GM23338 (cell line): ENCODE data around the gene PRDM1. TPM values are rescaled to one million over a fixed set of nuclear protein-coding genes. Genes with fewer than 3 reads are reported as not detected.
A peak's percentile ranks its signal among the peaks of the same experiment; 100 is the strongest.

Experiments used
- ATAC-seq: fragments of 200-7000 bp; cut with Tn5 transposase; 3 replicates; pipeline ENCODE4 v1.9.1; 2020
- DNase-seq: peaks from one replicate; pipeline ENCODE4 v3.0.0-alpha.2; 2015; ENCODE audit warnings: low spot score
- H2AFZ ChIP-seq: fragments of 200-600 bp; sonication (generic); 2 replicates; pipeline ENCODE4 v1.8.0; 2016; ENCODE audit warnings: antibody characterized with exemption, mild to moderate bottlenecking, moderate library complexity
- H3F3A ChIP-seq: fragments of 200-600 bp; sonication (generic); replicated peaks from 2 replicates; pipeline ENCODE4 v1.8.0; 2017; ENCODE audit warnings: antibody characterized with exemption, mixed run types, low read depth
- H3K27ac ChIP-seq: fragments of 200-600 bp; sonication (generic); 2 replicates; pipeline ENCODE4 v1.6.1; 2016; ENCODE audit warnings: low read depth
- H3K27me3 ChIP-seq: fragments of 200-600 bp; sonication (generic); 2 replicates; pipeline ENCODE4 v1.8.0; 2016; ENCODE audit warnings: mild to moderate bottlenecking, mixed run types, moderate library complexity; ENCODE audit not compliant: insufficient read depth
- H3K36me3 ChIP-seq: fragments of 200-600 bp; sonication (generic); 2 replicates; pipeline ENCODE4 v1.8.0; 2016; ENCODE audit warnings: mild to moderate bottlenecking; ENCODE audit not compliant: insufficient read depth
- H3K4me1 ChIP-seq: fragments of 200-600 bp; sonication (generic); 2 replicates; pipeline ENCODE4 v1.8.0; 2016; ENCODE audit warnings: mild to moderate bottlenecking, moderate library complexity; ENCODE audit not compliant: insufficient read depth
- H3K4me2 ChIP-seq: fragments of 200-600 bp; sonication (generic); 2 replicates; pipeline ENCODE4 v1.7.1; 2017; ENCODE audit warnings: mixed run types
- H3K4me3 ChIP-seq: fragments of 200-600 bp; sonication (generic); 2 replicates; pipeline ENCODE4 v1.6.1; 2016; ENCODE audit warnings: mixed run types
- H3K79me2 ChIP-seq: fragments of 200-600 bp; sonication (generic); replicated peaks from 2 replicates; pipeline ENCODE4 v1.8.0; 2017; ENCODE audit warnings: mild to moderate bottlenecking; ENCODE audit not compliant: insufficient read depth
- H3K9me2 ChIP-seq: fragments of 200-600 bp; sonication (generic); 2 replicates; pipeline ENCODE4 v1.8.0; 2017; ENCODE audit not compliant: insufficient read depth
- H4K20me1 ChIP-seq: fragments of 200-600 bp; sonication (generic); replicated peaks from 2 replicates; pipeline ENCODE4 v1.8.0; 2017; ENCODE audit warnings: mild to moderate bottlenecking; ENCODE audit not compliant: insufficient read depth
- H3K27ac Mint-ChIP-seq: 2 replicates; pipeline ENCODE4 v1.8.0; 2020; ENCODE audit warnings: inconsistent platforms, mild to moderate bottlenecking, moderate library complexity, mixed read lengths
- H3K27me3 Mint-ChIP-seq: 3 replicates; pipeline ENCODE4 v1.8.0; 2022; ENCODE audit warnings: low read depth, mild to moderate bottlenecking, moderate library complexity, mixed read lengths, inconsistent platforms; ENCODE audit not compliant: insufficient read depth, poor library complexity
- H3K36me3 Mint-ChIP-seq: 3 replicates; pipeline ENCODE4 v1.8.0; 2021; ENCODE audit warnings: low read depth, mild to moderate bottlenecking, inconsistent platforms, moderate library complexity, mixed read lengths
- H3K4me1 Mint-ChIP-seq: 3 replicates; pipeline ENCODE4 v1.8.0; 2020; ENCODE audit warnings: mild to moderate bottlenecking, inconsistent platforms, mixed read lengths
- H3K4me3 Mint-ChIP-seq: 3 replicates; pipeline ENCODE4 v1.8.0; 2021; ENCODE audit warnings: moderate library complexity, mild to moderate bottlenecking, inconsistent platforms, mixed read lengths
- H3K9me3 Mint-ChIP-seq: 3 replicates; pipeline ENCODE4 v1.8.0; 2020; ENCODE audit warnings: moderate library complexity, mild to moderate bottlenecking, inconsistent platforms, mixed read lengths
- CREB1 ChIP-seq: fragments of 250-450 bp; sonication (Bioruptor Pico); IDR thresholded peaks from 2 replicates; pipeline ENCODE4 v1.5.0; 2020; ENCODE audit warnings: low read depth, mild to moderate bottlenecking, moderate library complexity
- EZH2 ChIP-seq: fragments of 200-600 bp; sonication (generic); IDR thresholded peaks from one replicate; pipeline ENCODE4 v1.8.0; 2017; ENCODE audit warnings: antibody characterized with exemption, mild to moderate bottlenecking, low read depth; ENCODE audit not compliant: unreplicated experiment
- JUNB ChIP-seq: IDR thresholded peaks from one replicate; pipeline ENCODE4 v1.6.1; 2016; ENCODE audit warnings: antibody characterized with exemption; ENCODE audit not compliant: unreplicated experiment
- NANOG ChIP-seq: IDR thresholded peaks from 2 replicates; pipeline ENCODE4 v1.6.1; 2016; ENCODE audit warnings: antibody characterized with exemption, borderline replicate concordance
- POLR2AphosphoS5 ChIP-seq: IDR thresholded peaks from 2 replicates; pipeline ENCODE4 v1.6.1; 2016; ENCODE audit warnings: antibody characterized with exemption, low read depth
- REST ChIP-seq: IDR thresholded peaks from one replicate; pipeline ENCODE4 v1.6.1; 2018; ENCODE audit warnings: antibody characterized with exemption; ENCODE audit not compliant: unreplicated experiment
- STAT1 ChIP-seq: IDR thresholded peaks from one replicate; pipeline ENCODE4 v1.6.1; 2016; ENCODE audit warnings: antibody characterized with exemption; ENCODE audit not compliant: unreplicated experiment
- ZNF114 ChIP-seq: fragments of 250-450 bp; sonication (Bioruptor Pico); IDR thresholded peaks from 2 replicates; pipeline ENCODE4 v1.5.0; 2020; ENCODE audit warnings: mild to moderate bottlenecking, moderate library complexity
- ZNF331 ChIP-seq: fragments of 250-450 bp; sonication (Bioruptor Pico); IDR thresholded peaks from 2 replicates; pipeline ENCODE4 v1.5.0; 2020; ENCODE audit warnings: low read depth, mild to moderate bottlenecking, moderate library complexity
- polyA plus RNA-seq: library from polyadenylated mRNA; unstranded; fragments of >200 nt; fragmentation: Nextera tagmentation; extraction: Ambion mirVana; gene quantifications from 2 replicates; pipeline ENCODE4 v1.2.1, GENCODE V29; 2016
- total RNA-seq: library from RNA; depleted of rRNA; stranded (reverse); fragments of >200 nt; shearing (Covaris generic); gene quantifications from 2 replicates; pipeline ENCODE4 v1.2.3, GENCODE V29; 2014
- TF ChIP-seq, protein P1 (sequence below), 2 experiments: fragments of 200-600 bp in 1 of 2; sonication (generic) in 1 of 2; conservative IDR thresholded peaks; 2 replicates each; pipeline versions ENCODE4 v1.5.1 to v1.6.1; 2016 to 2017; ENCODE audit warnings: antibody characterized with exemption in 2 of 2, low read depth in 2 of 2, mild to moderate bottlenecking in 2 of 2, moderate library complexity in 1 of 2

The PRDM1 gene
- total and polyA plus RNA-seq, 2 experiments from 2014 or later, result 0.65 to 0.73 TPM

GRCh38 chr6:106072501-106073090, 13.5 kb upstream of the PRDM1 start:
- Mint-ChIP-seq H3K27ac (no peak overlapping the region), H3K9me3 (no peaks in the 10 kb centered on the region), H3K4me1 (no peaks in the 10 kb centered on the region), H3K27me3 (no peaks in the 10 kb centered on the region), H3K4me3 (no peak overlapping the region), H3K36me3 (no peaks in the 10 kb centered on the region)
- ATAC-seq (peak; percentile 83), DNase-seq (peak; percentile 54)
- Histone ChIP-seq H2AFZ (peak overlapping the region; percentile 81; the same call in 1 of the 2 replicates), H3K79me2 (no peaks in the 10 kb centered on the region), H3K27ac (no peak overlapping the region), H3K4me2 (no peak overlapping the region), H3F3A (no peaks in the 10 kb centered on the region), H4K20me1 (no peaks in the 10 kb centered on the region), H3K27me3 (no peaks in the 10 kb centered on the region), H3K4me1 (no peaks in the 10 kb centered on the region), H3K36me3 (no peaks in the 10 kb centered on the region), H3K4me3 (no peak overlapping the region), H3K9me2 (no peaks in the 10 kb centered on the region; the same call in 1 of the 2 replicates)
- TF ChIP-seq ZNF331 (CRISPR knock-in tag) (no peak), REST (no peak), STAT1 (no peak), CREB1 (CRISPR knock-in tag) (no peak), ZNF114 (no peak), POLR2AphosphoS5 (no peak)
- TF ChIP-seq, protein P1, sequence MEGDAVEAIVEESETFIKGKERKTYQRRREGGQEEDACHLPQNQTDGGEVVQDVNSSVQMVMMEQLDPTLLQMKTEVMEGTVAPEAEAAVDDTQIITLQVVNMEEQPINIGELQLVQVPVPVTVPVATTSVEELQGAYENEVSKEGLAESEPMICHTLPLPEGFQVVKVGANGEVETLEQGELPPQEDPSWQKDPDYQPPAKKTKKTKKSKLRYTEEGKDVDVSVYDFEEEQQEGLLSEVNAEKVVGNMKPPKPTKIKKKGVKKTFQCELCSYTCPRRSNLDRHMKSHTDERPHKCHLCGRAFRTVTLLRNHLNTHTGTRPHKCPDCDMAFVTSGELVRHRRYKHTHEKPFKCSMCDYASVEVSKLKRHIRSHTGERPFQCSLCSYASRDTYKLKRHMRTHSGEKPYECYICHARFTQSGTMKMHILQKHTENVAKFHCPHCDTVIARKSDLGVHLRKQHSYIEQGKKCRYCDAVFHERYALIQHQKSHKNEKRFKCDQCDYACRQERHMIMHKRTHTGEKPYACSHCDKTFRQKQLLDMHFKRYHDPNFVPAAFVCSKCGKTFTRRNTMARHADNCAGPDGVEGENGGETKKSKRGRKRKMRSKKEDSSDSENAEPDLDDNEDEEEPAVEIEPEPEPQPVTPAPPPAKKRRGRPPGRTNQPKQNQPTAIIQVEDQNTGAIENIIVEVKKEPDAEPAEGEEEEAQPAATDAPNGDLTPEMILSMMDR (conservative IDR thresholded peaks at IDR 0.05; ENCODE audit: low read depth in 2 of 2), result peak; percentile 40 to 48; a peak in 3 of 4 replicates

DNA sequence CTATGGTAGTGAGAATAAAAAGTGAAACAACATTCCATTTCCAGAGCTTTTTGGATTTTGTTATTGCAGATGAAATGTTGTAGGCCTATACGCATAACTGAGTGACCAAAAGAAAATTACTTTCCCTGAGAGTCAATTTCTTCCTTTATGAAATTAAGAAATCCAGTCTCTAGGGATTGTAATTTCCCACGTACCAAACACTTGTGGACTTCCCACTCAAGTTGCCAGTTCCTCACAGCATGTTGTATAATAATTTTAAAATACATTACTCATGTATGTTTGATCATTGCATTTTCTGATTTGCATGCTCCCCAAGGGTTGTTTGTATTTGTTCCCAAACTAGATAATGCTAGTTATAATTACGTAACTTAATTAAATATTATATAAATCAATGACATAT, 12.0 kb upstream of the PRDM1 start:
- Mint-ChIP-seq H3K27me3 (no peaks in the 10 kb centered on the region), H3K27ac (no peak overlapping the region), H3K9me3 (no peaks in the 10 kb centered on the region), H3K4me3 (no peak overlapping the region), H3K4me1 (no peaks in the 10 kb centered on the region), H3K36me3 (no peaks in the 10 kb centered on the region)
- no peaks in the 10 kb centered on the region for H3F3A ChIP-seq
- no peak overlapping the region for H3K27ac ChIP-seq
- H3K9me2 ChIP-seq, result no peaks in the 10 kb centered on the region; the same call in 1 of the 2 replicates
- no peak for ATAC-seq
- H3K4me1 ChIP-seq, result no peaks in the 10 kb centered on the region
- H4K20me1 ChIP-seq, result no peaks in the 10 kb centered on the region
- H3K27me3 ChIP-seq, result no peaks in the 10 kb centered on the region
- H3K4me3 ChIP-seq, result no peak overlapping the region
- no peak overlapping the region for H3K4me2 ChIP-seq
- H3K79me2 ChIP-seq, result no peaks in the 10 kb centered on the region
- DNase-seq, result no peak
- H3K36me3 ChIP-seq, result no peaks in the 10 kb centered on the region
- H2AFZ ChIP-seq, result no peak overlapping the region
- TF ChIP-seq NANOG (no peak), STAT1 (no peak), POLR2AphosphoS5 (no peak), REST (no peak), JUNB (no peak), EZH2 (no peak)
